PC-3 (cell line): ENCODE data around the gene TBX15. TPM values are rescaled to one million over a fixed set of nuclear protein-coding genes. Genes with fewer than 3 reads are reported as not detected.

Experiments used
- ATAC-seq: fragments of 200-7000 bp; cut with Tn5 transposase; 2 replicates; pipeline ENCODE4 v1.9.1; 2020; ENCODE audit warnings: mild to moderate bottlenecking, moderate library complexity
- BruUV-seq: library from RNA; stranded (reverse); fragments of 400-500 nt; replicated peaks from 2 replicates; lab custom pipeline; 2021; lab: Mats Ljungman, UMichigan
- CTCF ChIA-PET: fragments of 300-600 bp; sonication (Branson Sonifier 250); formaldehyde crosslinking; loops from one replicate; lab custom pipeline; 2022; ENCODE audit warnings: antibody characterized with exemption; lab: Charles Lee
- POLR2A ChIA-PET: fragments of 300-600 bp; sonication (Branson Sonifier 250); formaldehyde crosslinking; loops from one replicate; lab custom pipeline; 2022; ENCODE audit warnings: antibody characterized with exemption; ENCODE audit not compliant: unreplicated experiment; lab: Charles Lee
- DNase-seq: peaks from one replicate; pipeline ENCODE4 v3.0.0-alpha.2; 2015
- H2AFZ ChIP-seq: fragments of 300-600 bp; sonication (generic); 2 replicates; pipeline ENCODE4 v1.6.0; 2016; ENCODE audit warnings: antibody characterized with exemption, low read length
- H3F3A ChIP-seq: fragments of 300-600 bp; sonication (generic); one replicate; pipeline ENCODE4 v1.6.0; 2017; ENCODE audit warnings: antibody characterized with exemption, low read length, control low read depth, mild to moderate bottlenecking; ENCODE audit not compliant: unreplicated experiment
- H3K27ac ChIP-seq: fragments of 300-600 bp; sonication (generic); 2 replicates; pipeline ENCODE4 v1.5.1; 2016; ENCODE audit warnings: mild to moderate bottlenecking, low read length
- H3K27me3 ChIP-seq: fragments of 300-600 bp; sonication (generic); 2 replicates; pipeline ENCODE4 v1.6.1; 2016; ENCODE audit warnings: low read length, mixed read lengths
- H3K36me3 ChIP-seq: fragments of 300-600 bp; sonication (generic); 2 replicates; pipeline ENCODE4 v1.6.1; 2016; ENCODE audit warnings: low read depth, mixed run types, low read length, mixed read lengths
- H3K4me1 ChIP-seq: fragments of 300-600 bp; sonication (generic); 2 replicates; pipeline ENCODE4 v1.5.1; 2016; ENCODE audit warnings: low read length; ENCODE audit not compliant: insufficient read depth
- H3K4me2 ChIP-seq: fragments of 300-600 bp; sonication (generic); 2 replicates; pipeline ENCODE4 v1.6.0; 2016; ENCODE audit warnings: low read length
- H3K4me3 ChIP-seq: fragments of 300-600 bp; sonication (generic); 2 replicates; pipeline ENCODE4 v1.5.1; 2016; ENCODE audit warnings: mild to moderate bottlenecking, low read length, mixed read lengths
- H3K79me2 ChIP-seq: fragments of 300-600 bp; sonication (generic); 2 replicates; pipeline ENCODE4 v1.6.1; 2017; ENCODE audit warnings: low read length, mixed read lengths
- H3K9ac ChIP-seq: fragments of 300-600 bp; sonication (generic); 2 replicates; pipeline ENCODE4 v1.6.0; 2016; ENCODE audit warnings: mild to moderate bottlenecking, low read length
- H3K9me2 ChIP-seq: fragments of 300-600 bp; sonication (generic); replicated peaks from 2 replicates; pipeline ENCODE4 v1.6.1; 2016; ENCODE audit warnings: mixed run types, low read length, mixed read lengths
- H3K9me3 ChIP-seq: fragments of 300-600 bp; sonication (generic); 2 replicates; pipeline ENCODE4 v1.6.1; 2016; ENCODE audit warnings: low read length, mixed read lengths
- H4K20me1 ChIP-seq: fragments of 300-600 bp; sonication (generic); 2 replicates; pipeline ENCODE4 v1.6.1; 2016; ENCODE audit warnings: low read length, mixed read lengths
- CTCF ChIP-seq: fragments of 300-600 bp; sonication (generic); conservative IDR thresholded peaks from 2 replicates; pipeline ENCODE4 v1.5.1; 2017; ENCODE audit warnings: antibody characterized with exemption, low read depth, mild to moderate bottlenecking, low read length
- EZH2 ChIP-seq: fragments of 300-600 bp; sonication (generic); IDR thresholded peaks from one replicate; pipeline ENCODE4 v1.6.1; 2017; ENCODE audit warnings: antibody characterized with exemption, mild to moderate bottlenecking, low read length; ENCODE audit not compliant: unreplicated experiment
- EZH2phosphoT487 ChIP-seq: fragments of 300-600 bp; sonication (generic); IDR thresholded peaks from 2 replicates; pipeline ENCODE4 v1.6.1; 2018; ENCODE audit warnings: mild to moderate bottlenecking, antibody characterized with exemption, low read length, borderline replicate concordance
- intact Hi-C: fragments of 100-400 bp; cut with micrococcal nuclease; formaldehyde crosslinking; loops from 2 replicates; pipeline ENCODE4 v1.9.0; 2023
- total RNA-seq: library from RNA; depleted of rRNA; stranded (reverse); fragments of >200 nt; gene quantifications from 2 replicates; pipeline ENCODE4 v1.2.3, GENCODE V29; 2014

Gene TBX15
- total RNA-seq, 1 experiment from 2014 or later, result 0.58 TPM

GRCh38 chr1:118940957-118941356 lies 47.2 kb downstream of the TBX15 start:
- Histone ChIP-seq H3K36me3 (no peaks in the 10 kb centered on the region), H3K4me1 (no peaks in the 10 kb centered on the region), H3K9me2 (no peaks in the 10 kb centered on the region), H4K20me1 (no peaks in the 10 kb centered on the region), H3K4me3 (no peak overlapping the region), H3K4me2 (no peak overlapping the region), H3K27me3 (peaks cover 14% of the 10 kb centered on the region; the same call in 1 of the 2 replicates), H3K79me2 (no peaks in the 10 kb centered on the region), H3F3A (no peaks in the 10 kb centered on the region), H3K9me3 (no peaks in the 10 kb centered on the region), H3K27ac (no peak overlapping the region), H3K9ac (no peak overlapping the region), H2AFZ (no peak overlapping the region)
- BruUV-seq, result no TSS peak
- ChIA-PET CTCF (no interaction called here), POLR2A (no interaction called here)
- DNase-seq (no peak), ATAC-seq (no peak)
- TF ChIP-seq EZH2, result no peak
- TF ChIP-seq EZH2phosphoT487, result no peak
- no peak for TF ChIP-seq CTCF
- intact Hi-C loops, result no loop called here

GRCh38 chr1:118937413-118938072 lies 50.6 kb downstream of the TBX15 start:
- no peaks in the 10 kb centered on the region for H3K9me2 ChIP-seq
- no peaks in the 10 kb centered on the region for H4K20me1 ChIP-seq
- TF ChIP-seq CTCF, result no peak
- no peak for TF ChIP-seq EZH2phosphoT487
- no peak for TF ChIP-seq EZH2
- H3F3A ChIP-seq, result no peaks in the 10 kb centered on the region
- H3K27ac ChIP-seq, result no peak overlapping the region
- DNase-seq (no peak), ATAC-seq (no peak)
- H2AFZ ChIP-seq, result no peak overlapping the region
- H3K9me3 ChIP-seq, result no peaks in the 10 kb centered on the region
- H3K9ac ChIP-seq, result no peak overlapping the region
- no peaks in the 10 kb centered on the region for H3K79me2 ChIP-seq
- no TSS peak for BruUV-seq
- H3K4me1 ChIP-seq, result no peaks in the 10 kb centered on the region
- intact Hi-C loops, result no loop called here
- CTCF ChIA-PET, result no interaction called here
- no peaks in the 10 kb centered on the region for H3K36me3 ChIP-seq
- no peak overlapping the region for H3K4me2 ChIP-seq
- POLR2A ChIA-PET, result no interaction called here
- no peak overlapping the region for H3K4me3 ChIP-seq
- peaks cover 14% of the 10 kb centered on the region; the same call in 1 of the 2 replicates for H3K27me3 ChIP-seq

- H3K27me3 ChIP-seq, result peaks cover 8% of the 10 kb centered on the region; the same call in 1 of the 2 replicates
- no peaks in the 10 kb centered on the region for H3K9me2 ChIP-seq
- H3F3A ChIP-seq, result no peaks in the 10 kb centered on the region
- intact Hi-C loops, result no loop called here
- DNase-seq (no peak), ATAC-seq (no peak)
- H2AFZ ChIP-seq, result no peak overlapping the region
- ChIA-PET POLR2A (no interaction called here), CTCF (no interaction called here)
- H3K4me3 ChIP-seq, result no peak overlapping the region
- BruUV-seq, result no TSS peak
- H3K79me2 ChIP-seq, result no peaks in the 10 kb centered on the region
- H4K20me1 ChIP-seq, result no peaks in the 10 kb centered on the region
- no peak overlapping the region for H3K4me2 ChIP-seq
- no peak overlapping the region for H3K27ac ChIP-seq
- no peaks in the 10 kb centered on the region for H3K36me3 ChIP-seq
- TF ChIP-seq EZH2 (no peak), EZH2phosphoT487 (no peak), CTCF (no peak)
- no peak overlapping the region for H3K9ac ChIP-seq
- no peaks in the 10 kb centered on the region for H3K4me1 ChIP-seq
- no peaks in the 10 kb centered on the region for H3K9me3 ChIP-seq
Observed at GRCh38 chr1:118934706-118935105, 53.4 kb downstream of the TBX15 start.
